NCI-H748 (cell line): ENCODE measurements around the gene CDCA7L.
A peak's percentile ranks its signal among the peaks of the same experiment; 100 is the strongest.
"Not testable (repeated sequence)": the region's sequence is repeated elsewhere in the genome, so short reads cannot be mapped to it uniquely, and the experiment has no call there.

Experiments used
- DNase-seq: peaks from one replicate; lab custom pipeline; 2025; ENCODE audit not compliant: unreplicated experiment; lab: John Stamatoyannopoulos, UW

Gene CDCA7L

GRCh38 chr7:21911341-21911875 is 34.3 kb downstream of the CDCA7L start:
- DNase-seq, result no peak

GRCh38 chr7:21910253-21910652 is 35.4 kb downstream of the CDCA7L start:
- no peak for DNase-seq

GRCh38 chr7:21908746-21909145 is 37.0 kb downstream of the CDCA7L start:
- no peak for DNase-seq

- DNase-seq, result no peak
Observed at GRCh38 chr7:21903020-21903786, 42.5 kb downstream of the CDCA7L start.

GRCh38 chr7:21902240-21902639 is 43.5 kb downstream of the CDCA7L start:
- no peak for DNase-seq

- no peak for DNase-seq
Observed at GRCh38 chr7:21898265-21898930, 47.3 kb downstream of the CDCA7L start.

- no peak for DNase-seq
Observed at GRCh38 chr7:21893401-21893800, 52.3 kb downstream of the CDCA7L start.

GRCh38 chr7:21891291-21891690 is 54.4 kb downstream of the CDCA7L start:
- DNase-seq, result no peak

GRCh38 chr7:21887779-21888178 is 57.9 kb downstream of the CDCA7L start:
- DNase-seq, result no peak

- DNase-seq, result no peak
Observed at GRCh38 chr7:21887353-21887752, 58.3 kb downstream of the CDCA7L start.

- DNase-seq, result no peak
Observed at GRCh38 chr7:21886396-21886795, 59.3 kb downstream of the CDCA7L start.

GRCh38 chr7:21884496-21884895 is 61.2 kb downstream of the CDCA7L start:
- no peak for DNase-seq

- DNase-seq, result not testable (repeated sequence)
Observed at GRCh38 chr7:21883501-21883900, 62.2 kb downstream of the CDCA7L start.

- DNase-seq, result no peak
Observed at GRCh38 chr7:21883069-21883468, 62.6 kb downstream of the CDCA7L start.

- no peak for DNase-seq
Observed at GRCh38 chr7:21869785-21870402, 75.8 kb downstream of the CDCA7L start.

- no peak for DNase-seq
Observed at GRCh38 chr7:21868576-21868850, 77.2 kb downstream of the CDCA7L start.

GRCh38 chr7:21867816-21868575 is 77.7 kb downstream of the CDCA7L start:
- DNase-seq, result peak; percentile 24

- no peak for DNase-seq
Observed at GRCh38 chr7:21867226-21867625, 78.5 kb downstream of the CDCA7L start.

GRCh38 chr7:21866731-21867130 is 79.0 kb downstream of the CDCA7L start:
- DNase-seq, result no peak

GRCh38 chr7:21865631-21866204 is 80.0 kb downstream of the CDCA7L start:
- not testable (repeated sequence) for DNase-seq

GRCh38 chr7:21851559-21851967 is 94.1 kb downstream of the CDCA7L start:
- DNase-seq, result no peak
